Ascending aorta (tissue), 2 donors: ENCODE data around the gene SLC25A36. TPM values are rescaled to one million over a fixed set of nuclear protein-coding genes. Genes with fewer than 3 reads are reported as not detected.
"Not testable (repeated sequence)": the region's sequence is repeated elsewhere in the genome, so short reads cannot be mapped to it uniquely, and the experiment has no call there.

ENCODE experiments used
- DNase-seq, 2 donors: peaks; one replicate each; pipeline ENCODE4 v3.0.0-alpha.2; 2019; ENCODE audit warnings: low spot score in 2 of 2
- H3K27ac ChIP-seq, 2 donors: fragments of 200-600 bp; sonication (generic); one replicate each; pipeline ENCODE4 v1.5.1; 2016 to 2017; ENCODE audit warnings: mild to moderate bottlenecking in 1 of 2
- H3K27me3 ChIP-seq: fragments of 200-600 bp; sonication (generic); one replicate; pipeline ENCODE4 v1.5.1; 2017
- H3K36me3 ChIP-seq, 2 donors: fragments of 200-600 bp; sonication (generic); one replicate each; pipeline ENCODE4 v1.5.1; 2016
- H3K4me1 ChIP-seq, 2 donors: fragments of 200-600 bp; sonication (generic); one replicate each; pipeline ENCODE4 v1.5.1; 2016 to 2017; ENCODE audit warnings: mild to moderate bottlenecking in 1 of 2
- H3K4me3 ChIP-seq, 2 donors: fragments of 200-600 bp; sonication (generic); one replicate each; pipeline ENCODE4 v1.5.1; 2016 to 2017; ENCODE audit warnings: mild to moderate bottlenecking in 1 of 2
- H3K9me3 ChIP-seq, 2 donors: fragments of 200-600 bp; sonication (generic); one replicate each; pipeline ENCODE4 v1.5.1; 2016
- CTCF ChIP-seq, 3 experiments: fragments of 200-600 bp in 2 of 3; fragments of 450-650 bp in 1 of 3; sonication (generic) in 2 of 3; IDR thresholded peaks; one replicate each; pipeline ENCODE4 v1.5.1; 2016 to 2019; ENCODE audit warnings: antibody characterized with exemption in 3 of 3, mild to moderate bottlenecking in 1 of 3, moderate library complexity in 1 of 3
- intact Hi-C: fragments of 100-400 bp; cut with DNase I; formaldehyde crosslinking; loops from one replicate; pipeline ENCODE4 v1.15.1; 2023
- total RNA-seq: library from RNA; depleted of rRNA; stranded (reverse); fragments of >200 nt; gene quantifications from one replicate; pipeline ENCODE4 v1.1.0, GENCODE V29; 2016

Gene SLC25A36
- total RNA-seq, 1 donor from 2014 or later: 19.1 TPM

GRCh38 chr3:140994316-140994715 is 52.7 kb downstream of the SLC25A36 start:
- TF ChIP-seq CTCF (IDR thresholded peaks at IDR 0.05): no peak
- no peak for DNase-seq
- intact Hi-C loops: no loop called here
- Histone ChIP-seq H3K36me3 (no peaks in the 10 kb centered on the region), H3K9me3 (no peaks in the 10 kb centered on the region), H3K27ac (no peak overlapping the region), H3K4me3 (no peak overlapping the region), H3K4me1 (no peaks in the 10 kb centered on the region), H3K27me3 (no peaks in the 10 kb centered on the region)

- H3K36me3 ChIP-seq, H3K27me3 ChIP-seq, DNase-seq, H3K4me3 ChIP-seq, intact Hi-C loops, H3K9me3 ChIP-seq, H3K4me1 ChIP-seq, H3K27ac ChIP-seq: not testable (repeated sequence)
Measured at GRCh38 chr3:140994861-140995260, 53.2 kb downstream of the SLC25A36 start.

GRCh38 chr3:140995881-140996280 is 54.2 kb downstream of the SLC25A36 start:
- DNase-seq: no peak
- H3K36me3 ChIP-seq: no peaks in the 10 kb centered on the region
- no peak overlapping the region for H3K4me3 ChIP-seq
- no peaks in the 10 kb centered on the region for H3K27me3 ChIP-seq
- H3K27ac ChIP-seq: no peak overlapping the region
- no peaks in the 10 kb centered on the region for H3K4me1 ChIP-seq
- no peaks in the 10 kb centered on the region for H3K9me3 ChIP-seq
- no peak for TF ChIP-seq CTCF (IDR thresholded peaks at IDR 0.05)
- intact Hi-C loops: no loop called here

DNA sequence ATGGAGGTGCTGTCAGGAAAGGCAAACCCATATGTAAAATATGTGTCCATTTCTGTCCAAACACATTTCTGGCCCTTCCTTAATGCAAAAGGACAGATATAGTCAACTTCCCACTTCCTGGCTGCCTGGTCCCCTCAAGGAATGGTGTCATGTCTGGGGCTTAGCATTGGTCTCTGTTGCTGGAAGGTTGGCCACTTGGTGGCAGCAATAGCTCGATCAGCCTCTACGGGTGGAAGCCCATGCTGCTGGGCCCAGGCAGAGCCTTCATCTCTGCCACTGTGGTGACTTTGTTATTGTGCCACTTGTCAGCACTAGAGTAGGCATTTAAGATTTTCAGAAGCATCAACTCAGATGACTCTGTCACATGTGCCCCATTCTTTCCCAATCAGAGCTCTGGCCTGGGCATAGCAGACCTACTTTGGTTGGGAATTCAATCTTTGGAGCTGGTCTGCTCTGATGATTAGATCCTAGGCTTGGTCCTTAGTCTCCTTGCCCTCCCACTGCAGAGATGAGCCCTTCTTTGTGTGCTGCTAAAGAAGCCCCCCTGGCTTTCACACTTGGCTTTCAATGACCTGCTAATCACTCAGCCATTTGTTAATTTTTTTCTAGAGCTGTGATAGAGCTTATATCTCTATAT is 58.5 kb downstream of the SLC25A36 start:
- H3K27me3 ChIP-seq: no peaks in the 10 kb centered on the region
- no peaks in the 10 kb centered on the region for H3K9me3 ChIP-seq
- H3K27ac ChIP-seq: no peak overlapping the region
- H3K4me1 ChIP-seq: no peaks in the 10 kb centered on the region
- no peaks in the 10 kb centered on the region for H3K36me3 ChIP-seq
- intact Hi-C loops: loop anchor here (1.0 kb wide), 1 partner anchor 192 kb away; no protein-coding TSS in a partner anchor
- DNase-seq: peak in 1 of 2 donors; percentile 71
- H3K4me3 ChIP-seq: no peak overlapping the region
- TF ChIP-seq CTCF (IDR thresholded peaks at IDR 0.05): peak; percentile 54 to 71 (median 66)

GRCh38 chr3:141000686-141001085 is 59.0 kb downstream of the SLC25A36 start:
- intact Hi-C loops: loop anchor here (1.0 kb wide), 1 partner anchor 192 kb away; no protein-coding TSS in a partner anchor
- H3K27ac ChIP-seq: no peak overlapping the region
- TF ChIP-seq CTCF (IDR thresholded peaks at IDR 0.05): no peak

GRCh38 chr3:141006344-141006743 is 64.7 kb downstream of the SLC25A36 start:
- no peak for DNase-seq
- no peaks in the 10 kb centered on the region for H3K4me1 ChIP-seq
- no peaks in the 10 kb centered on the region for H3K9me3 ChIP-seq
- intact Hi-C loops: no loop called here
- no peak overlapping the region for H3K27ac ChIP-seq
- H3K27me3 ChIP-seq: no peaks in the 10 kb centered on the region
- no peak overlapping the region for H3K4me3 ChIP-seq
- no peaks in the 10 kb centered on the region for H3K36me3 ChIP-seq
- no peak for TF ChIP-seq CTCF (IDR thresholded peaks at IDR 0.05)

More at GRCh38 chr3:141000686-141001085, 59.0 kb downstream of the SLC25A36 start:
- Histone ChIP-seq H3K4me3 (no peak overlapping the region), H3K9me3 (no peaks in the 10 kb centered on the region), H3K36me3 (no peaks in the 10 kb centered on the region), H3K4me1 (no peaks in the 10 kb centered on the region), H3K27me3 (no peaks in the 10 kb centered on the region)
- no peak for DNase-seq
